Skeletal muscle cell (primary cell): Measurements from ENCODE around the gene ADPRH.
"Not testable (repeated sequence)": the region's sequence is repeated elsewhere in the genome, so short reads cannot be mapped to it uniquely, and the experiment has no call there.

Experiments used
- DNase-seq: peaks from one replicate; pipeline ENCODE4 v3.0.0-alpha.2; 2010; ENCODE audit warnings: low read depth
- H3K4me3 ChIP-seq: 2 replicates; pipeline ENCODE4 v1.5.1; 2011; ENCODE audit warnings: low read depth, mild to moderate bottlenecking, control low read depth, low read length, moderate library complexity

The ADPRH gene

DNA sequence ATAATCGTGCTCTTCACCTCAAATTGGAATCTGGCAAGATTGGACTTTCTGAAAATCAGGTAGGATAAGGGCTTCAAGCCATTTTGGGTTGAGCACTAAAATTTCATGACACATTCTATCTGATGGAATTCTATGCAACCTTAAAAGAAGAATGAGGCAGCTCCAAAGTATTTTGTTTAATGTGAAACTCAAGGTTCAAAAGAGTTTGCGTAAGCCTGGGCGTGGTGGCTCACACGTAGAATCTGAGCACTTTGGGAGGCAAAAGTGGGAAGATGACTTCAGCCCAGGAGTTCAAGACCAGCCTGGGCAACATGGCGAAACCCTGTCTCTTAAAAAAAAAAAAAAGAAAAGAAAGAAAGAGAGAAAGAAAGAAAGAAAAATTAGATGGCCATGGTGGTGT is 14.8 kb downstream of the ADPRH start:
- DNase-seq: no peak

DNA sequence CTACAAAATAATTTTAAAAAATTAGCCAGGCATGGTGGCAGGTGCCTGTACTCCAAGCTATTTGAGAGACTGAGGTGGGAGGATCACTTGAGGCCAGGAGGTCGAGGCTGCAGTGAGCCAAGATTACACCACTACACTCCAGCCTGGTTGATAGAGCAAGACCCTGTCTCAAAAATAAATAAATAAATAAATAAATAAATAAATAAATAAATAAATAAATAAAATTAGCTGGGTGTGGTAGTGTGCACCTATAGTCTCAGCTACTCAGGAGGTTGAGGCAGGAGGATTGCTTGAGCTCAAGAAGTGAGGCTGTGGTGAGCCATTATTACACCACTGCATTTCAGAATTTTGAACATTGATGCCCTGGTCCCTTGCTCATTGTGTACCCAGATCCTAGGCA is 15.6 kb downstream of the ADPRH start:
- not testable (repeated sequence) for H3K4me3 ChIP-seq, DNase-seq

More for the DNA sequence above, 14.8 kb downstream of the ADPRH start:
- H3K4me3 ChIP-seq: no peak overlapping the region

DNA sequence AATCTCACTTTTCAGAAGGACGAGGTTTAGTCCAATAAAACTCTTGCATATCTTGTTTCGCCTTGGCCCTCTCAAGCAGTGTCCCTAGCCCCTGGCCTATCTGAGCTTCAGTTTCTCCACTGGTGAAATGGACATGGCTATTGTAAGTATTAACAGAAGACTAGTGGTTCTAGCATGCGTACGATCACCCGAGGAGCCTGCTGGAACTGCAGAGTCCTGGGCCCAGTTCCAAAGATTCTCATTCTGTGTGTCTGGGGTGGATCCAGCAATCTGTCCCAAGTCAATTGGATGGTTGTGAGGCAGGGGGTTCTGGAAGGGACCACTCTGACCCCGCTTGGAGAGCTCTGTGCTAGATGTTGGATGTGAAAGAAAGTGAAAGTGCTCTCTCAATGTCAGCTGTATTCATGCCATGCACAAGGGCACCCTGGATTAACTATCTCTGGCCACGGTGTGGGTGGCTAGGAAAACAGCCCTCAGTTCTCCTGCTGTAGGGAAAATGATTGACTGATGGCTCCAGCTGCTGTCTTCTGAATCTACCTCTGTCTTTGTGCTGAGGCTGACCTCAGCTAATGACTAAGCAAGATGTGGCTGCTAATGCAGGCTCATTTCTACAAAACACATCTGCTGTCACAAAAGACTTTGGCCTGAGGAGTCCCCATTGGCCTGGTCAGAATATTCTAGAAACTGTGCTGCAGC is 16.5 kb downstream of the ADPRH start:
- DNase-seq: peak; percentile 41
- peak overlapping the region; percentile 14 for H3K4me3 ChIP-seq

DNA sequence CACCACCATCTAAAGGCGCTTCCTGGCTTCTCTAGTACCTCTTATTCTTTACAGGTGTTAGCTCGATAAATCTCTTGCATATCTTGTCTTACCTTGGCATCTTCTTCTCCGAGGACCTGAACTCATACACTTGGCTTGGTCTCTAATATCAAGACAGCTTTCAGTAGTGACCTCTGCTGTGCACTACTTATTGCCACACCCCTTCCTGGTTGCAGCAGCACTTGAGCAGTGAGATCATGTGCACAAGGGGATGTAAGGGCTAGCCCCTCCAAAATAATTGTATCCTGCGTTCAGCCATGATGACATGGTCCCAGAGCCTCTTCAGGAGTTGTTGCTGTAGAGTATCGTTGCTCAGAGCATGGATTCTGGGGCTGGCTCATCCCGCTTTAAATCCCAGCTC is 17.1 kb downstream of the ADPRH start:
- DNase-seq: no peak
- no peak overlapping the region for H3K4me3 ChIP-seq

DNA sequence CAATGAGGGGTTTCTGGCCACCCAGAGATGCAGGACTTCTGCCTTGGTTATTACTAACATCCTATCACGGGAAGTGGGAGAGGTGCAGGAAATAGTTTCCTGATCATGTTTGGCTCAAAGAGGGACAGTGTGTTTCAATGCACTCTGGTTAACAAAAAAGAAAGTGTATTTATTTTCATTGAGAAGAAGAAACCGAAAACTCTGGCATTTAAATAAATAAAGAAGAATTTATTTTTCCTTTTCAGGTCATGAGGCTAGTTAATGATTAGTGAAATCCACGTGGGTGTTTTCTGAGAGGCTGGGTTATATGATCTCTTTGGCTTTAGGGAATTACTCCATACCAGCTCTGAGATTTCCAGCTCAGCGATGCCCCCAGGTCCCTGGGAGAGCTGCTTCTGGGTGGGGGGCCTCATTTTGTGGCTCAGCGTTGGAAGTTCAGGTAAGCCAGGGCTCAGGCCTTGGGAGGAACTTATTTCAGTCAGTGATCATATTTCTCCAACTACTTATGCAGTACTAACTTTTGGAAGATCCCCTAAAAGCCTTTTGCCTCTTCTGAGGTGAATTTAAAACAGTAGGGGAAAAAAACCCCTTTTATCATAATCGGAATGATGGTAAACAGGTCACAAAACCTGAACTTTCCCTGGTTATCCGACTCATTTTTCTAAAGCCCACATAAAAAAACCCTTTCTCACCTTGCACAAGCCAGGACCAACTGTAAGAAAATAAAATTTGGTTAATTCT is 18.4 kb downstream of the ADPRH start, which contains the start of gene PLA1A:
Gene PLA1A (plus strand): TSS at position 338 of the 741 bp plus-strand sequence. CDS start 29 bp downstream, at position 367.
- DNase-seq: no peak
- no peak within 1 kb of the TSS for H3K4me3 ChIP-seq

DNA sequence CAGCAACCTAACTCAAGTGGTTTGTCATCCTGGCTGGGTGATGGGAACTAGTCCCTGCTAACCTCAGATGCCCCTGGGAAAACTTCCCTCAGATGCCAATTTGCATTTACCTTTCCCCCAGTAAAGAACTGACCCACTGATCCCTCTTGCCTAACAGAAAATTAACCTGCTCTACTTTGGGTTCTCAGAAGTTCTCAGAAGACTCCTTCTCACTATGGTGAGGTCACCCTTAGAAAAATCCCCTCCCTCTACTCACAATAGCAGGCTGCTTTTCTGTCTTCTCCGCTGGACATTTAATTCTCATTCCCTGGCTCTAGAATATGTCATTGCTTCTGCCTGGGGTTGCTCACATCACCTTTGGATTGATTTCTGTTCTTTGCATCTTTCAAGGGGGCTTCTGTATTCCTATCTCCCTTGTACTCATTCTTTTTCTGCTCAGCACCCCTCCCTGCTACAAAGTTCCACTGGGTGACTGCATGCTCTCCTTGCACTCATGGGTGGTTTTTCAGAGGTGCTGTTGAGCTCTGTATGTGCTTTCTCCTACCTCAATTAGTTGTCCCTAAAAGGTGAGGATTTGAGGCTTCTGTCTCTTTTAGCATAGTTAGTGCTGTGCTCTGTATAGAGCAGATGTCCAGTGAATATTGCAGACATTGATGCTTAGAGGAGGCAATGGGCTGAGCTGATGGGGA is 19.3 kb downstream of the ADPRH start:
- DNase-seq: no peak
- no peak overlapping the region for H3K4me3 ChIP-seq

DNA sequence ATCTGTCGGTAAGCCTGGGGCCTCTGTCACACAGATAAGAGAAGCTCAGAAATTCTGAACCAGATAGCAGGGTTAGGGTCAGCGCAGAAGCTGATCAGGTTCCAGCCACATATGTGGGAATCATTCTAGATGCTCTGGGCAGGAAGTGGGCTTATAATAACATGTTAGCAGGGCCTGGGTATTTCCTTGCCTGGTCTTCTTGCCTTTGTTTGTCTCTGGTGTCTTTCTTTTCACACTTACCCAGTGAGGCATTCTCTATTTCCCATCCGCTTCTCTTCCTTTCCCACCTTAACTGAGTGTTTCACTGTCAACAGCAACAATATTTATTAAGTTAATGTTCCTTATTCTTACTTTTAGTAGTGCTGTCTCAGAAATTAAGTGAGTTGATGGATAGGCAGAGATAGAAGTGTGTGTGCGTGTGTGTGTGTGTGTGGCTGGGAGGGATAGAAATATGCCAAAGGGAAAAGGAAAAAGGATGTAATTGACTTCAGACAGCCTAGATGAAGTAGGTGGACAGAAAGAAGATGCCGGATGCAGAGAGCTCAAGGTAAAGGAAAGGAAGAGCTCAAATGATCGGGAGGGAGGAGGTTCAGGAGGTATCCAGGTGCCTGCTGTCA is 20.4 kb downstream of the ADPRH start:
- no peak for DNase-seq

DNA sequence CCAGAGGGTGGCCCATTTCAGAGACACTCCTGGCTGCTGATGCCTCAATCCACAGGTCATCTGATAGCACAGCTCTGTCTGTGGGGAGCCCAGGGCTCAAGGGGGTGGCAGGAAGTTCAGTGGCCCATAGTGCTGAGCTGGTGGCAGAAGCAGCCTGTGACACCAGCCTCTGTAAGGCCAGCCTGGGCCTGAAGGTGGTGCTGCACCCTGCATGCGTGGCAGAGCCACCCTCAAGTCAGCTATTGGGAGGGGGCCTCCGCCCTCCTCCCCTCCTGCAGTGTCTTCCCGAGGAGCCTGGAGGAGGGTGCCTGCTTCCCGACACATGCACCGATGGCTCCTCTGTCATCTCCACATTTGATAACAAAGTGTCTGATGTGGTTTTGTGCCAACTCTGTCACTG is 21.4 kb downstream of the ADPRH start:
- no peak for DNase-seq
- no peak overlapping the region for H3K4me3 ChIP-seq

More for the DNA sequence above, 20.4 kb downstream of the ADPRH start:
- no peak overlapping the region for H3K4me3 ChIP-seq

DNA sequence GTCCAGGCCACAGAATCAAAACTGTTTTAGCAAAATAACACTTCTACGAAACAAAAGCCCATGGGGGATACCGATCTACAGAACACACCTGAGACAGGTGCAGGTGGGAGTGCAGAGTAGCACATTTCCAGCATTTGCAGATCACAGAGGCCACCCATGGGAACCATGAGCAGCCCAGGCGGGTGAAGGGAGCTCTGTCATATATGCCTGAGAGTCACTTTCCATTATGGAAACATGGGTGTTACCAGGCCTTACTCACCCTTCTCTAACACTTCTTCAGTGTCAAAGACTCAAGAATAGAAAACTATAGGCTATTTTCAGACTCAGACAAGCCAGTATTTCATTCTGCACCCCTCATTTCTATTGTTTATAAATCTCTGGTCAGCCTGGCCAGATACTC is 21.9 kb downstream of the ADPRH start:
- no peak for DNase-seq
- no peak overlapping the region for H3K4me3 ChIP-seq

DNA sequence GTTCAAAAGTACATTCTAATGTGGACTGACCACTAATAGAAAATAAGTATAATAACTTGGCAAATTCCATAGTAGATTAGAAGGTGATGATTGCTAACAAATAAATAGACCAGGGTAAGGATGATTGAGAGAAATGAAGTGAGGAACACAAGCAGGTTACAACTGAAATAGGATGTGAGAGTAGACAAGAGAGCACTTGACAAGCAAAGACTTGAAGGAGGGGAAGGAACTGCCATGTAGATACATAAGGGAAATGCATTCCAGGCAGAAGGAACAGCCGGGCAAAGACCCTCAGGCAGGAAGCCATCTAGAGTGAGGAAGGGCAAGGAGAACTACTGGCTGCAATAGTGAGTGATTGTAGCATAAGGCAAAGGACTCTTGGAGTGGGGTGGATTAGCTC is 23.4 kb downstream of the ADPRH start:
- DNase-seq: no peak
- no peak overlapping the region for H3K4me3 ChIP-seq

DNA sequence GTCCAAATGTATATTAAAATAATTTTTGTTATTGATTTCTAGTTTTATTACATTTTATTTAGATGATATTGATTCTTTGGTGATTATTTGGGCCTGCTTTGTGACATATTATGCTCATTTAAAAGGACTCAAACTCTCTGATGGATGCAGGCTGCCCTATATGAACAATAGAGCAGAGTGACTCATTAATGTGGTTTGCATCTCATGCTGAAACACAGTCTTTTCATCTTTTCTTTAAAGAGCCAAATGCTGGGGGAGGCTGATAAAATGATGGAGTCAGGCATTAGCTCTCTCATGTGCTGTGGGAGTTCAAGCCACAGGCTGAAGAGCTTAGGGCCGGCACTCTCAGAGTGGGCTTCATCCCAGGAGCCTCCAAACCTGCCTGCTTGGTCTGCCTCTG is 25.6 kb downstream of the ADPRH start:
- DNase-seq: peak; percentile 23
- H3K4me3 ChIP-seq: no peak overlapping the region

DNA sequence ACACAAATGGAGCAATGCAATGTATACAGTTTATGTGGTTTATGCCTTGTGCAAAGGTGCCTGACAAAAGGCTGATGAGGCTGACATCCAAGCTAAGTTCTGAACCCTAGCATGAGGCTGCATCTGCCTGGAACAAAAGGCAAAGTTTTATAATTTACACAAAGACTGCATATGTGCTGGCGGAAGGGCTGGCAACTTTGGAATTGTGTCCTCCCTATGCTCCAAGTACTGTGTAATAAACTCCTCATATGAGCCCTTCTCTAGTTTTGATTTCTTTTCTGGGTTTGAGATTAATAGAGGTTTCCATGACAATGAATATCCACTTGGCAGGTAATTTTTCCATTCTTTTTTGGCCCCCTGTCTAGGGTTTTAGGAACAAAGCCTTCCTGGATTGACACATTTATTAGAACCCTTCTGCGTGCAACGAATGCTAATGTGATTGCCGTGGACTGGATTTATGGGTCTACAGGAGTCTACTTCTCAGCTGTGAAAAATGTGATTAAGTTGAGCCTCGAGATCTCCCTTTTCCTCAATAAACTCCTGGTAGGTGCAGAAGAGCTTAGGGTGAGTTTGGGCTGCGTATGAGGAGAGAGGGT is 29.2 kb downstream of the ADPRH start:
- H3K4me3 ChIP-seq: no peak overlapping the region
- no peak for DNase-seq

DNA sequence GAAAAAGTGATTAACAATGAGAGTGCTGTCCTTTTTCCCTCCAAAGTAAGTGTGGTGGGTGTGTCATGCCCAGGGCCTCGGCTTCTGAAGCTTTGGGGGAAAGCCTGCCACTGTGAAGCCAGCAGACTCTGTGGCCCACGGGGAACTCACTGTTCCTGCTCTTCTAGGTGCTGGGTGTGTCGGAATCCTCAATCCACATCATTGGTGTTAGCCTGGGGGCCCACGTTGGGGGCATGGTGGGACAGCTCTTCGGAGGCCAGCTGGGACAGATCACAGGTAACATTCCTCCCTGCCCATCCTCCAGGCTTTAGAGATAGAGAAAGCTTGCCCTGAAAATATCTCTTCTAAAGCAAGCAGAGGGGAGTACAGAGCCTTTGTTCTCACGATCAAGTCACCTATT is 30.0 kb downstream of the ADPRH start:
- DNase-seq: no peak
- H3K4me3 ChIP-seq: no peak overlapping the region

DNA sequence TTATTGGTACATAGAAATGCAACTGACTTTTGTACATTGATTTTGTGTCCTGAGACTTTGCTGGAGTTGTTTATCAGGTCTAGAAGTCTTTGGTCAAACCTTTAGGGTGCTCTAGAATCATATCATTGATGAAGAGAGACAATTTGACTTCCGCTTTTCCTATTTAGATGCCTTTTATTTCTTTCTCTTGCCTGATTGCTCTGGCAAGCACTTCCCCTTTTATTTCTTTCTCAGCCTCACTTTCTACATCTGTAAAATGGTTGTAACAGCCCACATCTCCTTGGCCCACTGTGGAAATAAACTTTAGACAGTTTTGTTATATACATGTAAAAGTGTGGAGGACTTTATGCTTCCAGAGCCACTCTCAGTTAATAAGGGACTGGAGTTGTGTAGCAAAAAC is 32.4 kb downstream of the ADPRH start:
- H3K4me3 ChIP-seq: no peak overlapping the region
- no peak for DNase-seq

DNA sequence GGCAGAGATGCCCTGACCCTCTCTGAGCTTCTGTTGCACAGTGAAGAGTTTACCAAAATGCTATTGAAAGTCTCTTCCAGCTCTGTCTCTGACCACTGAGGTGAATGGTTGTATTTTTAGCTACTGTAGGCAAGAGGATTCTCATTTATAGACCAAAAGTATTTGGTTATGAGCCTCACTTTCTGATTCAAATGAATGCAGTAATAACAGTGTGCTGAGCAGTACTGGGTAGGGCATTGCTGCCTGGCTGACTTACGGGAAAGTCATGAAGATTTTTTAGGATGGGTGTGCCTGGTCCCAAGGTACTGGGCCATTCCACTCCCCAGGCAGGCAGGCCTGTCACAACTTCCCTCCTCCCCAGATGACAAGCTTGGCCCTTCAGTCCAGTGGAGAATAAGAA is 33.9 kb downstream of the ADPRH start:
- DNase-seq: no peak
- no peak overlapping the region for H3K4me3 ChIP-seq

DNA sequence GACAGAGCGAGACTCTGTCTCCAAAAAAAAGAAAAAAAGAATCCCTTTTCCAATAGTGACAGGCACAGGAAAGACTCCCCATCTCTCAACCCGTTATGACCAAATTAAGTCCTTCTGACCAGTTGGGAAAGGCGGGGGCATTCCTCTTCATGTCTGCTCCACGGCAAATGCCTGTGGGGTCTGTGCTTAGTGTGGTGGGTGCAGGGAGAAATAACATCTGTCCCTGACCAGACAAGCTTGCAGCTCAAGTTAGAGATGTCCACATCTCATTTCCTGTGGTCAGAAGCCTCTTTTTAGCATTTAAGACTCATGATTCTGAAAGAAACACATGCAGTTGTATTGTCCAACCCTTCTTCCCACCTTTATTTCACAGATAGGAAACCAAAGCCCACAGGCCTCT is 34.6 kb downstream of the ADPRH start:
- no peak overlapping the region for H3K4me3 ChIP-seq
- DNase-seq: no peak

DNA sequence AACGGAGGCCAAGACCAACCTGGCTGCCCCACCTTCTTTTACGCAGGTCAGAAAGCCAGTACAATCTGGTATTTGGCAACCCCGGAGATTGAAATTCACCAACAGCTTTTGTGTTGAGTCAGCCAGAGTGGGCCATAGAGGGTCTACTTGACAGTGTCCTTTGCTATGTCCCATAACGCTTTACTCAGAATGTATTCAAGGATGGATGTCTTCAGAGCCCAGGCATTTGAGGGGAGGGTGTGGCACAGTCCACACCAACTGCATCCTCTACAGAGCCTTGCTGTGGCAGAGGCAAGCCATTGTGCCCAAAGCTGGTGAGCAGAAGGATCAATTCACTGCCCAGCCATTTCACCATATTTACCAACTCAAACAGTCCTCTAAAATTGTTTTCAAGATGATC is 36.8 kb downstream of the ADPRH start:
- H3K4me3 ChIP-seq: no peak overlapping the region
- no peak for DNase-seq

DNA sequence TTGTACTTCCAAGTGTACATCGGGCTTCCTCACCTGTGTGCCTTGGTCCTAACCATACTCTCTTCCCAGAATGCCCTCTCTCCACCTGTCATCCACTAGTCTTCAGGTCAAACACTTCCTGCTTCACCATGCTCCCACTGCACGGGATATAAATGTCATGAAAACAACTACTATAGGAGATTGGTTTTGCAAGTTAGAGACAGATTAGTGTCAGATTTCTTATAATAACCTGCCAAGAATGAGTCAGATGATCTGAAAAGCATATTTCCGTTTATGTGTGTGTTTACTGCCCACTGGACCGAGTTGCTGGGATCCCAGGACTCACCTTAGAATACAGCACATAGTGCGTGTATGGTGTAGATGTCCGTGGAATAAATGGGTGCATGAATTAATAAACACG is 39.8 kb downstream of the ADPRH start:
- no peak overlapping the region for H3K4me3 ChIP-seq
- DNase-seq: no peak

DNA sequence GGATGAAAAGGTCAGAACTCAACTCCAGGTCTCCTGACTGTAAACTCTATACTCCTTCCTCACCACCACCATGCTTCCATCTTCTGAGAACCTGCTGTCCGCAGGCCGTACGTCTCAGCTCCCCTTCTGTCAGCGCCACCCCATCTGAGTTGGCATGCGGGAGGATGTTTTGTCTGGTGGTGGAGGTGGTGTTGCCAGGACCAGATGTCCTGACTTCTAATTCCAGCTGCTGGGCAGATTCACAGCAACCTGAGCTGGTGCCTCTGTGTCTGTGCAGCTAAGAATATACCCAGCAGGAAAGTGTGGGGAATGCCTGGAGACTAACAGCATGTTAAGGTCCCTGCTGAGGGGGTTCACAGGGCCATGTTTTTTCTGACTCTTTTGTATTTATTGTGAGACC is 41.6 kb downstream of the ADPRH start:
- H3K4me3 ChIP-seq: no peak overlapping the region
- no peak for DNase-seq
